NCI-H2196 treated with DMSO at 0.1 percent for 48 hours (cell line): ENCODE measurements around the gene CDH11.

Experiments
- DNase-seq: peaks from one replicate; lab custom pipeline; 2025; ENCODE audit not compliant: unreplicated experiment; lab: John Stamatoyannopoulos, UW

Gene CDH11

DNA sequence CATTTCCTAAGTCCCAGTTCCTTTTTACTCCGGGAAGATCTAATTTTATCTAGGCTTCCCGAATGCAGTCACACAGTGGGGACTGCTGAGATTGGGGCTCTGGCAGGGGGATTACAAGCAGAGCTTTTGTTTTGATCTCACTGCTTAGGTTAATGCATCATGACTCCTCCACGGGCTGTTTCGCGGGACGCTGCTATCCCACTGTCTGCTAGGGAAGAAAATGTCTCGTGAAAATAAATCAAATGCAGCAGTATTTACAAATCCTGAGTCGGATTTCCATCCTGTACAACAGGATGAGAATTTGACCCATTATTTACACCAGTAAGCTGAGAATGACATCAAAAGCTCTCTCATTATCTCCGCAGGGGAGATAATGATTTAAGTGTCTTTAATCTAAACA is 83.8 kb downstream of the CDH11 start:
- DNase-seq, result no peak

DNA sequence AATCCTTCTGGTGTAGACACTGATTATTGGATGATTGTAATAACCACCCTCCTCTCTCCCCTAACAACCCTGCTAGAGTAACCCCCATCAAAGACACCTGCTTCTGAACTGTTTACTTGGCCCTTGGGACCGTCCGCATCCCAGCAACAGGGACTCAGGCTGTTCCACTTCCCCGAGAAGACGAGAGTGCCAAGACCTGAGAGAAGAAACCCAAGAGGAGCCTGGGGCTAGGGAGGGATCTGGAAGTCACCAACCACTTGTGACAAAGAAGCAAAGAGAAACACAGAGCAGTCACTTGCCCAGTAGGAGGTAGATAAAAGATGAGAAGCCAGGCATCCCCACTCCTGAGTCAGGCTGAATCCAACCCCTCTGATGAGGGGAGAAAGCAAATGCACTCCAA is 84.3 kb downstream of the CDH11 start:
- no peak for DNase-seq

DNA sequence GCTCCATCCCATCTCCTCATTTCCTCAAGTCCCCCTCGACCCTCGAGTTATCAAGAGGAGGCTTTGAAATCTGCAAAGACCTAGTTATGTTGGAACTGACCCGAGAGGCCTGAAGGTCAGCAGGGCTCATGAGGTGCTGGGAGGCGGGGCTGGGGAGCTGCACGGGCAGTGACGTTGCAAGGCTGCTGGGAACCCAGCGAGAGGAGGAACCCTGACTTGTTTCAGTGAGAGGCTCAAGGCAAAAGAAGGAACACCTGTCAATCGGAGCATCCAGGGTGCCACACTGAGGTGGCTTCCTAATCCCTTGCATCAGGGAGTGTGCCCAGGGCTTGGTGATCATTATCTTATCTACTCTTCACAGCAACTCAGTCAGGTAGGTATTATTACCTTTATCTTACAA is 86.9 kb downstream of the CDH11 start:
- no peak for DNase-seq

DNA sequence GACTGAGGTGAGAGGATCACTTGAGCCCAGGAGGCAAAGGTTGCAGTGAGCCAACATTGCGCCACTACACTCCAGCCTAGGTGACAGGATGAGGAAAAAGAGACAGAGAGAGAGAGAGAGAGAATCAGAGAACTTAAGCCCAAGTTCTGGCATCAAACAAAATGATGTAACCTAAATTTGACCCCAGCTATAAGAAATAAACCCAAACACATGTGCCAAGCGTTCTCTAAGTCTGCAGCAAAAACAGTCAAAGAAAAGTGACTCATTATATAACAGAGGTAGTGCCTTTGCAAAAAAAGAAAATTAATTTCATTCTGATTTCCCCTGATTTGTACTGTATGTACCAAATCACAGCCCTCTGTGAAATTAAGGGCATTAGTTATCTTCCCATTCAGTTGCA is 89.5 kb downstream of the CDH11 start:
- no peak for DNase-seq

DNA sequence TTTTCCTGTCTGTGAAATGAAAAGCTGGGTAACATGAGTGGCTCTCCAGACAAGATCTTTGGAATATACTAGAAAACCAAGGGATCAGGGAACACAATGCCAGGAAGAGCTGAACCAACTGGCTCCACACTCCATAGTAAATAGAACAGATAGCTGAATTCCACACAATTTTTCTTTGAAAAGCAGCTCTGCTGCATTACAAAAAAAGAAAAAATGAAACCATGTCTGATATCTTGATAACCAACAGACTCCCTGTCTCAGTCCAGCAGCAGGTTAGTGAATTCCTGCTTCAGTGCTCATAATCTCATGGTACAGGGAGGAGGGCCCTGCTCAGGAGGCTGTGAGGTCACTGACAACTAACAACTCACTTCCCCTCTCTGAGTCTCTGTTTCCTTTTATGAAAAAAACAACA is 97.1 kb downstream of the CDH11 start:
- DNase-seq, result no peak

DNA sequence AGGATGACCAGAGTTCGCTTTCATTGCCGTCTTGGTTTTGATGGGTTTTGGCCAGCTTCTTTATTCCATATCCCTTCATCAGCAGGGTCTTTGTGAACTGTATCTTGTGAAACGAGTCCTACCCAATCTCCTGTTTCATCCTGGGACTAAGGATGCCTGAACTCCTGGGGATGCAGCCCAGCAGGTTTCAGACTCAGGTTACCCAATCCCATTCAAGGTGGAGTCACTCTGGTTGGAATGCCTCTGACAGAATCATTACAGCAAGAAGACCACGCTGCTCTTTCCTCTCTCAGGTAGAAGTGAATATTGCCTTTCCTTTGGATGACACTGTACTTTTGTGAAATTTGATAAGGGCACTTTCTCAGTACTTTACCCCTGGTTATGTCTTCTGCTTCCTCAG is 98.1 kb downstream of the CDH11 start:
- no peak for DNase-seq

DNA sequence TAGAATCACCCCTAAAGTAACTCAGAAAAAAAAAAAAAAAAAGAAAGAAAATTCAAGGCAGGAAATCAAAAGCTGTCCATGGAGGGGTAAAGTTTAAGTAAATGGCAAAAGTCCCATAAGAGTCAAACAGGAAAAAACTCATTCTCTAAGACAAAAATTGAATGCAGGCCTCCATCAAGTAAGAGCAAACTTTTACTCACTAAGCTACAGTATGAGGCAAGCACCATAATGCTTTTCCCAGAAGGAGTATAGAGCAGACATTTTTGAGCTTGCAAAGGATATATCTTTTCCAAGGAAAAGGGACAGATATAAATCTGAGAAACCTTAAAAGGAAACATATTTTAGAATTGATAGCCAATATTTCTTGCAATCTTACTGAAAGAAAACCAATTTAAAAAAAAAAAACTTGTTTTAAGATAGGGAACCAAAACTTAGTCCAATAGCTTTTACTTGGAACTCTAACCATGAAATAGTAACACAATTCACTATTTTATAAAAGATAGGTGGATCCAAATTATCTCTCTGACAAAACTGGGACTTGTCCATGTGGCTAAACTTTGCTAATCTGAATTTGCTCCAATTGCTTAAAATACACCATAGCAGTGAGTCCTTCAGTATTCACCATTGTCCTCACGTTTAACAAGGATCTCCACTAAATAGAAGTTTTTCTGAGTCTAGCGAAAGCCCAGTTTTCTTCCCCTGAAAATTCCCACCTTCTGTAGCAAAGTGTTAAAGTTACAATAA is 99.8 kb downstream of the CDH11 start:
- DNase-seq, result no peak

DNA sequence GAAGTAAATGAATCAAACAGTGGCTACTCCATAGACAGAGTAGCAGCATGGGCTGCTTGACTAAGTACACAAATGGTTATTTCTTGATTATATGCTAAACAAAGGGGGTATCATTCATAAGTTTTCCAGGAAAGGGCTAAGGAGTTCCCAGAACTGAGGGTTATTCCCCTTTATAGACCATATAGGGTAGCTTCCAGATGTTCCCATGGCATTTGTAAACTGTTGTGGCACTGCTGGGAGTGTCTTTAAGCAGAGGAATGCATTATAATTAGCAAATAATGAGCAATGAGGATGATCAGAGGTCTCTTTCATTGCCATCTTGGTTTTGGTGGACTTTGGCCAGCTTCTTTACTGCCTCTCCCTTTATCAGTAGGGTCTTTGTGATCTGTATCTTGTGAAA is 105.1 kb downstream of the CDH11 start:
- no peak for DNase-seq

DNA sequence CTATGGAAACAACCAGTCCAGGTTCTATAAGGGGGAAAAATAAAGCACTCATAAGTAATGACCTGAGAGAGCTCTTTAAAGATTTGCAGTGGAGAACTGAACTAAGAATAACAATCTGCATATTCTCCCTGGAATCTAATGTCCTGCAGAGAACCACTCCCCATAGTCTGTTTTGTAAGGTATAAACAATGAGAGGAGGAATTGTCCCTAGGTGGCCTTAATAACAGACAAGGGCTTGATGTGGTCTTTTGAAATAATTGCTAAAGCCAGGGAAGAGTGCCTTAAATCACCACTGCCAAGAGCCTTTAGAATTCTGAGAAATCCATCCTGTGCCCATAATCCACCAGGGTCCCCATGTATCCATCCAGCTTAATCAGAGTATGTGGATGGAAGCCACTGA is 106.3 kb downstream of the CDH11 start:
- DNase-seq, result no peak

DNA sequence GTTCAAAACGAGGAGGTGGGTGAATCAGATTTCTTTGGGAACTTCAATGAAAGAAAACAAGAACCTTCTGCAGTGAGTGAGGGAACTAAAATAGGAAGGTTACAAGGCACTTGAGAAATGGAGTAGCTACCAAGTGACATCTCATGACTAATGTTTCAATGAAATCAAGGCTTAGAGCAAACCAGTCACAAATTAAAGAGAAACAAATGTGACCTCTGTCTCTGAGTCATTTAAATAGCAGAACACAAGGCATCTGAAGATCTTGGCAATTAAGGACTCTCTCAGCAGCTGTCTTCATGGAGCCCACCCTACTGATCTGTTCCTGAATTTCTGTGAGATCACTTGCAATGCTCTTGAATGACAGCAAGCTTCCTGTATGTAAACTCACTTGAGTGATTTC is 109.5 kb downstream of the CDH11 start:
- DNase-seq, result no peak

DNA sequence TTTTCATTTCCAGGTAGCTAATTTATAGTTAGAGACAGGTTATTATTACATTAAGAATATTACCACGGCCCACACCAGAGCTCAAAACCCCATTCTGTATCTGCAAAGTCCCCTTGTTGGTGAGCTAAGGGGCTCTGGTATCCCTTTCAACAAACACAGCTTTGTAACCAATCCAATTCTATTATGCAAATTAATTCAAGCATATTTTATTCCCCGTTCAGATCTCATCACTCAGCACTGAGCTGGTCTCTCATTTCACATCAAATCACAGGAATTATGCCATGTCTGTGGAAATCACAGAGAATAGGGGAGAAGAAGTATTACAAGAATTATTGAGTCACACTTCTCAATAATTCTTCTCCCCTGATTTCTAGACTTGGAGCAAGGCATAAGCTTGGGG is 111.7 kb downstream of the CDH11 start:
- DNase-seq, result no peak

DNA sequence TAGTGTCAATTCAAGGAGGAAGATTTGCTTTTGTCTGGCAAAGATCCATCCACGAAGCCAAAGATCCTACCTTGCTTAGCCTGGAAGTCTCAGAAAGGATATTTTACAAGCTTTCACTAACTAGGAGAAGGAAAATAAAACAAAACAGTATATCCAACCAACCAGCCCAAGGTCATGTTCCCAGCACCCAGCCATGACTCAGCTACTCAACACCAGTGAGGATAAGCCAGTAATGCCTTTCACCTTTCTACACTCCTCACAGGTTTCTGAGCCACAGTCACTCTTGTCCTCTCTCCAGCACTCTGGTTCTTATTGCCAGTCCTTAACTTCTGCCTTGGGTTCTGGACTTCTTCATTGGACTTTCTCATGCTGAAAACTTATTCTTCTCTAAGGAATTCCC is 116.2 kb downstream of the CDH11 start:
- no peak for DNase-seq

DNA sequence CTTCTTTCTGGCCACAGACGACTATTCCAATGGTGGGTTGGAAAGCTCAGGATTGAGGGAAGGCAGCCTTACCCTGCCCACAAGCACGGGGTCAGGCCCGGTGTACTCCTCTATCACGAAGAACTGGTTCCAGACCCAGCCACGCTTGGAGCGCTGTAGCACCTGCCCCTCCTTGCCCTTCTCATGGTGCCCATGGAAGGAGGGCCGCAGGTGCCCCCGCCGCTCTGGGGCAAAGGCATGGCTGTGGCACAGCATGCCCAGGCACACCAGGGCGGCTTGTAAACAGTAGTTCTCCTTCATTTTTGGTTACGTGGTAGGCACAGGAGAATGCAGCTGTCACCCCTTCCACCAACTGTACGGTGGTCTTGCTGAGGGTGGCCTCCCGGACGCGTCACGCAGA is 117.3 kb downstream of the CDH11 start:
- no peak for DNase-seq

DNA sequence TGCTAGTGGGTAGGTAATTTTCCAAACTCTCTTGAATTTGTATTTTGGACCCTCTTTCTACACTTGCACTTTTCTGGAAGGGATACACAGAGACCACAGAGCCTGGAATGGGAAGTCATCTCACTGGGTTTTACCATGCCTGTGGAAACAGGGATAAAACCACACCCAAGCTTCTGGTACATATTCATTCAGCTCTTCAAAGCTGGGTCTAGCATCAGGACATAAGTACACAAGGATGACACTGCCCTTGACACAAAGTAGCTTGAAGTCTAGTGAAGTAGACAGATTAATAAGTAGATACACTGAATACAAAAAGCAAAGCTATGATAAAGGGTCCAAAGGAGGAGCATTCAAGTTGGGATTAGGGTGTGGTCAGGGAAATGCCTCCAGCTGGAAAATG is 118.2 kb downstream of the CDH11 start:
- no peak for DNase-seq

DNA sequence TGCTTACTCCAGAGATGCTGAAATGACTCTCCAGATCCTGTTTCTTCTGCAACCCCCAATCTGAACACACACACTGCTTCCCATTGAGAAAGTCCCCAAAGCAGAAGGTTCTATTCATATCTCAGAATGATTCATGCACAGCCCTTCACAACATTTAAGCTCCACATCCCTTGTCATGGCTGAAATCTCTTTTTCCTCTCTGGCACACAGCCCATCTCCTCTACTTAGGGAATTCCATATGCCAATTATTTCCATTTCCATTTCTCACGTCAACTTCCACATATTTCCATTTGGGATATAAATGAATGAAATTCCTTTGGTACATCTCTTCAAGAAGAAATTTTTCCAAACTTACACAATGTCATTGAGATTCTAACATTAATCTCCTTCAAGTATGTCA is 119.6 kb downstream of the CDH11 start:
- DNase-seq, result no peak

DNA sequence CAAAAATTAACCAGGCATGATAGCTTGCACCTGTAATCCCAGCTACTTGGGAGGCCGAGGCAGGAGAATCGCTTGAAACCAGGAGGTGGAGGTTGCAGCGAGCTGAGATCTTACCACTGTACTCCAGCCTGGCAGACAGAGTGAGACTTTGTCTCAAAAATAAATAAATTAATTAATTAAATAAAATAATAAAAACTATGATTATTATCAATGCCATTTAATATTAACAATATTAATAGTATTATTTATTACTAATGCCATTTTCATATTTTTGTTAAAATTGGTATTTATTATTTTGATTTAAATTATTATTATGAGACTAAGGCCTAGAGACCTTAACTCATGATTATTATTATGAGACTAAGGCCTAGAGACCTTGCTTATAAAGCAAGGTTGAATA is 121.2 kb downstream of the CDH11 start:
- DNase-seq, result no peak

DNA sequence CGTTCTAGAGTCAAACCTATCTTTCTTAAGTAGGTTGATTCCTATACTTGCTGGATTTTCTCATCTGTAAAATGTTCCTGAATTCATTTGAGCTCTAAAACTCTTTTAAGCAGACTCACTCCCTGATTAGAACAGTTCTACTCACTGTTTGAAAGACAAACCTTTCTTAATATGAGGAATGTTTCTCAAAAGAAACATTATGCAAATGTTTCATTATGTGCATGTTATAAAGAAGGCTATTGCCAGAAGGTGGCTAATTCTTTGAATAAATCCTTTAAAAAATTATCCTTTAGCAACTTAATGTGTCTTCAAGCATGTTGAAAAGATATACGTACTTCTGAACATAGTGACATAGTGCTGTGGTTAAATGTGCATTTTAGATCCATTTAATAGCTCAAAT is 124.1 kb downstream of the CDH11 start:
- no peak for DNase-seq

DNA sequence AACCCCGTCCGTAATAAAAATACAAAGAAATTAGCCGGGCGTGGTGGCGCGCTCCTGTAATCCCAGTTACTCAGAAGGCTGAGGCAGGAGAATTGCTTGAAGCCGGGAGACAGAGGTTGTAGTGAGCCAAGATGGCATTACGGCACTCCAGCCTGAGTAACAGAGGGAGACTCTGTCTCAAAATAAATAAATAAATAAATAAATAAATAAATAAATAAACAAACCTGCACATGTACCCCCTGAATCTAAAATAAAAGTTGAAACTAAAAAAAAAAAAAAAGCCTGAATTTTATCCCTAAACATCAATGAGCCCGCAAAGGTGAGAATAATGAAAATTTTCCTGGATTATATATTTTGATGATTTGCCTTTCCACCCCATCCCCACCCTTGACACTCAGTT is 124.7 kb downstream of the CDH11 start:
- DNase-seq, result no peak

DNA sequence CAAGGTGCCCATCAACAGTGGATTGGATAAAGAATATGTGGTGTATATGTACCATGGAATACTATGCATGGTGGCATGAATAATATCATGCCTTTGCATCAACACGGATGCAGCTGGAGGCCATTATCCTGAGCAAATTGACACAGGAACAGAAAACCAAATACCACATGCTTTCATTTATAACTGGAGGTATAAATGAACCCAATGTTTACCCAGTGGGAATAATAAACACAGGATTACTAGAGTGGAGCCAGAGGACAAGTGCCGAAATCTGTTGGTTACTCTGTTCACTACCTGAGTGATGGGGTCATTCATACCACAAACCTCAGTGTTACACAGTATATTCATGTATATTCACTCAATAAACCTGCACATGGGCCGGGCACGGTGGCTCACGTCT is 125.2 kb downstream of the CDH11 start:
- DNase-seq, result no peak

DNA sequence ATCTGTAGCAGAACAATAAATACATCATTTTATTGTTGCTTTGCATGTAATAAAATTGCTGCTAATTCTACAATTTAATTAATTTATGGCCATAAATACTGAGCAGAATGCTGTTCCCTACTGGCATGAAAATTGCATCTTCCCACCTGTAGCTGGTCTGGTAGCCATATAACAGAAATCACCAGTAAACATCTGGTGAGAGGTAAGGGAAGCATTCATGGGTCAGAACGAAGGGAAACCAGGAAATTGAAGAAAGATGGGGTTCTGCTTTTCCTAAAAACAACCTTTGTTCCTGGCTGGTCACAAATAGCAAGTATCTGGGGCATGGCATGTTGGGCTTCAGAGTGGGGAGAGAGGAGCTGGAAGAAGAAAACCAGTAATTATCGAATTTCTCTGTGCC is 128.4 kb downstream of the CDH11 start:
- DNase-seq, result no peak

DNA sequence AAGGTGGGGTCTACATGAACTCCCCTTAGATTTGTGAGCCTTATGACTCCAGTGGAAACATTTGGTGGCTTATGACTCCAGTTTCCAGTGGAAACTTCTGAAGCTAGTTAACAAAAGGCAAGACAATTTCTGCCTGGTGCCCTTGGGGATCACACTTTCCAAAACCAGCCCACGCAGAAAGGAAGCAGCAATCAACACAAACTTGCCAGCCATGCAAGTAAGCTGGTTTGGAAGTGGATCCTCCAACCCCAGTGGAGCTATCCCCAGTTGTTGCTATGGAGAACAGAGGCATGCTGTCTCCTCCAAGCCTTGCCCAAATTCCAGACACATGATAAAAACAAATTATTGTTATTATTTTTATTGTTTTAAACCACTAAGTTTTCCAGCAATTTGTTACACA is 130.9 kb downstream of the CDH11 start:
- DNase-seq, result no peak

DNA sequence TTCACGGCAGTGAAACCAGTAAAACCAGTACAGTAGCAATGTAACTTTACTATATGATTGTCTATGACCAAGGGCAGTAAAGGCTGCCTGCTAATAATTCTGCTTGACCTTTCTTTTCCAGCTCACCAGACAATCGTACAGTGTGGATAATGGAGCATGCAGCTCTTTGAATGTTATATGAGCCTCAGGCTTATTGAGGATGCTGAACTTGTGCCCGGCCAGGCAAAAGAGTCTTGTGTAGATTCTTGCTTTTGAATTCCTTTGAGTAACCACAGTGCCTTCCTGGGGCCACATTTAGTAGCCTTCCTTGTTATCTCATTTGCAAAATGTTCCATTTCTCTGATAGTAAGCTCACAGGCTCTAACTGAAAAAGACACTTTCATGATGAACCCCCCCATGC is 131.8 kb downstream of the CDH11 start:
- no peak for DNase-seq

DNA sequence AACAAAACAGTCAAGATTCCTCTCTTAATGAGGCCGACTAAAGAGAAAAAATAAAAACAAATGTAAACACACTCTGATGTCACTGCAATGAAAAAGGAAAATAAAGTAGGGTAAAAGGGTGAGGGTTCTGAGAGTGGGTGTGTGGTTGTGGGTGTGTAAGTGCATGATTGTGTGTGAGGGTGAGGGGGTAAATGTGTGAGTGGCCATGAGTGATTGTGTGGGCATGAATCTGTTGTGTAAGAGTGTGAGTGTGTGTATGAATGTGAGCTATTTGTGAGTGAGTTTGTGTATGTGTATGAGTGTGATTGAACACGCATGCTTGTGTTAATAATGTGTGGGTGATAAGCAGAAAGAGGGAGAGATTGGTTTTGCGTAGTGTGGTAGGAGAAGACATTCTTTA is 132.8 kb downstream of the CDH11 start:
- no peak for DNase-seq

DNA sequence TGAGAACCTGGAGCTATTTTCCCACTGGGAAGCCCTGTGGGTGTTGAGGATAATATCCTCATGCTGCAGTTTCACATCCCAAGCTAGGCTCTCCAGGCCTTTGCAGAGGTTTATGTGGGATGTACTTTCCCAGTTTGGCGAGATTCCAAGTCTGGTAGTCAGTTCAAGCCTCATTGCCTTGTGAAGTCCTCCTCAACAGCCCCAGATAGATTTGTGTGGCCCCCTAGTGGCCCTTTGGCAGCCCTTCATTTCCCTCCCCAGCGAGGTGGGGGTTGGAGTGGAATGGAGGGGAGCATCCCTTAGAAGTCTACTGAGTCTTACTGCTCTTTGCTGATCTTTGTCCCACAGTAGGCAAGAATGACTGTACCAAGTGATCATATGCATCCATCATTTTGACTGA is 137.9 kb downstream of the CDH11 start:
- no peak for DNase-seq
